CD4-positive, alpha-beta T cell (primary cell): ENCODE measurements around the gene SPDL1. TPM values are rescaled to one million over a fixed set of nuclear protein-coding genes. Genes with fewer than 3 reads are reported as not detected.

Experiments
- ATAC-seq: fragments of 200-7000 bp; cut with Tn5 transposase; one replicate; pipeline ENCODE4 v1.10.0; 2022; ENCODE audit warnings: mild to moderate bottlenecking; ENCODE audit not compliant: poor library complexity
- CTCF ChIA-PET: fragments of 350-600 bp; sonication (Branson Sonifier 250); formaldehyde crosslinking; loops from one replicate; lab custom pipeline; 2021; ENCODE audit warnings: antibody characterized with exemption, inconsistent platforms; lab: Charles Lee
- POLR2A ChIA-PET: fragments of 350-600 bp; sonication (Branson Sonifier 250); formaldehyde crosslinking; loops from one replicate; lab custom pipeline; 2021; ENCODE audit warnings: antibody characterized with exemption, inconsistent platforms; lab: Charles Lee
- DNase-seq, 14 experiments: peaks; one replicate each; pipeline ENCODE4 v3.0.0-alpha.2; 2013 to 2020; ENCODE audit warnings: mixed read lengths in 2 of 14
- H3K27ac ChIP-seq, 2 donors: one replicate each; pipeline versions ENCODE4 v1.5.1 to v1.7.0; 2013; ENCODE audit warnings: low read length in 2 of 2, low read depth in 1 of 2, mild to moderate bottlenecking in 1 of 2
- H3K27me3 ChIP-seq, 2 experiments: 1 replicate in 1 of 2; 2 replicates in 1 of 2; pipeline versions ENCODE4 v1.6.1 to v1.7.0; 2013; ENCODE audit warnings: low read length in 2 of 2, control low read depth in 1 of 2, mild to moderate bottlenecking in 1 of 2, moderate library complexity in 1 of 2; ENCODE audit not compliant: insufficient read depth in 2 of 2, control insufficient read depth in 1 of 2
- H3K36me3 ChIP-seq: one replicate; pipeline ENCODE4 v1.6.1; 2013; ENCODE audit warnings: low read length, control low read depth; ENCODE audit not compliant: insufficient read depth
- H3K4me1 ChIP-seq: one replicate; pipeline ENCODE4 v1.6.1; 2013; ENCODE audit warnings: low read length, control low read depth; ENCODE audit not compliant: insufficient read depth
- H3K4me3 ChIP-seq: one replicate; pipeline ENCODE4 v1.5.1; 2013; ENCODE audit warnings: mild to moderate bottlenecking, low read length, moderate library complexity
- H3K9me3 ChIP-seq, 2 experiments: 1 replicate in 1 of 2; 2 replicates in 1 of 2; pipeline versions ENCODE4 v1.6.1 to v1.7.0; 2013; ENCODE audit warnings: low read length in 2 of 2, mild to moderate bottlenecking in 2 of 2, control low read depth in 1 of 2, moderate library complexity in 1 of 2; ENCODE audit not compliant: control insufficient read depth in 1 of 2, insufficient read depth in 1 of 2
- H3K27ac Mint-ChIP-seq: one replicate; pipeline ENCODE4 v1.8.0; 2020; ENCODE audit warnings: mixed read lengths
- H3K27me3 Mint-ChIP-seq: one replicate; pipeline ENCODE4 v1.8.0; 2021; ENCODE audit warnings: mixed read lengths
- H3K36me3 Mint-ChIP-seq: one replicate; pipeline ENCODE4 v1.8.0; 2021; ENCODE audit warnings: low read depth, mixed read lengths
- H3K4me1 Mint-ChIP-seq: one replicate; pipeline ENCODE4 v1.8.0; 2021; ENCODE audit warnings: low read depth, mixed read lengths
- H3K4me3 Mint-ChIP-seq: one replicate; pipeline ENCODE4 v1.8.0; 2020; ENCODE audit warnings: mild to moderate bottlenecking, mixed read lengths
- H3K9me3 Mint-ChIP-seq: one replicate; pipeline ENCODE4 v1.8.0; 2020; ENCODE audit warnings: mixed read lengths
- intact Hi-C, 2 experiments: fragments of 100-400 bp; cut with DNase I in 1 of 2; cut with micrococcal nuclease in 1 of 2; formaldehyde crosslinking; loops; one replicate each; pipeline versions ENCODE4 v1.15.1 to v1.9.0; 2023 to 2025; cut with DNase I, micrococcal nuclease
- total RNA-seq, 174 experiments: library from RNA in 2 of 174; stranded (reverse) in 2 of 174; gene quantifications; one replicate each; pipeline ENCODE4 v1.2.3 and lab custom pipeline; 2021 to 2026
- TF ChIP-seq, protein P1 (sequence below): fragments of 200-600 bp; IDR thresholded peaks from one replicate; pipeline ENCODE4 v1.8.0; 2022; ENCODE audit warnings: antibody characterized with exemption, mild to moderate bottlenecking

Gene SPDL1
- total RNA-seq, 2 experiments from 2014 or later: 4.3 to 5.6 TPM

DNA sequence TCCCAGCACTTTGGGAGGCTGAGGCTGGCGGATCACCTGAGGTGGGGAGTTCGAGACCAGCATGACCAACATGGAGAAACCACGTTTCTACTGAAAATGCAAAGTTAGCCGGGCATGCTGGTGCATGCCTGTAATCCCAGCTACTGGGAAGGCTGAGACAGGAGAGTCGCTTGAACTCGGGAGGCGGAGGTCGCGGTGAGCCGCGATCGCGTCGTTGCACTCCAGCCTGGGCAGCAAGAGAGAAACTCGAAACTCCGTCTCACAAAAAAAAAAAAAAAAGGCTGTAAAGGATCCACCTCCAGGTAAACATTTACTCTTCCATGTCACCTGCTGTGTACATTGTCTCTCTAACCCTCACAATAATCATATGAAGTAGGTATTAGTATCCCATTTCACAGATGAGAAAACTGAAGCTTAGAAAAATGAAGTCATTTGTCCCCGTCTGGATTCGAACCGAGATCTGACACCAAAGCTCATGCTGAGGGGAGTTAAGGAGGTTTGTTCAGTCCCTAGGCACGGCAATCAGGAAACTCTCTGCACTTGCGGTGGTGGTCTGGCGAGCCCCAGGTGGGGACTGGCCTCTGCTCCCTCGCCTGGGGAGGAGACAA, 53.0 kb downstream of the SPDL1 start:
- ATAC-seq (no peak), DNase-seq (peak in 1 of 14 experiments; percentile 12)
- Mint-ChIP-seq H3K4me1 (peaks cover 54% of the 10 kb centered on the region), H3K9me3 (peaks cover 5% of the 10 kb centered on the region), H3K27me3 (no peaks in the 10 kb centered on the region), H3K27ac (peak overlapping the region; percentile 97), H3K4me3 (peak overlapping the region; percentile 95), H3K36me3 (peaks cover 45% of the 10 kb centered on the region)
- Histone ChIP-seq H3K36me3 (peaks cover 12% of the 10 kb centered on the region), H3K4me1 (peaks cover 43% of the 10 kb centered on the region), H3K27me3 (no peaks in the 10 kb centered on the region), H3K9me3 (no peaks in the 10 kb centered on the region), H3K27ac (peak overlapping the region; percentile 53 to 80), H3K4me3 (peak overlapping the region; percentile 89)
- TF ChIP-seq, protein P1, sequence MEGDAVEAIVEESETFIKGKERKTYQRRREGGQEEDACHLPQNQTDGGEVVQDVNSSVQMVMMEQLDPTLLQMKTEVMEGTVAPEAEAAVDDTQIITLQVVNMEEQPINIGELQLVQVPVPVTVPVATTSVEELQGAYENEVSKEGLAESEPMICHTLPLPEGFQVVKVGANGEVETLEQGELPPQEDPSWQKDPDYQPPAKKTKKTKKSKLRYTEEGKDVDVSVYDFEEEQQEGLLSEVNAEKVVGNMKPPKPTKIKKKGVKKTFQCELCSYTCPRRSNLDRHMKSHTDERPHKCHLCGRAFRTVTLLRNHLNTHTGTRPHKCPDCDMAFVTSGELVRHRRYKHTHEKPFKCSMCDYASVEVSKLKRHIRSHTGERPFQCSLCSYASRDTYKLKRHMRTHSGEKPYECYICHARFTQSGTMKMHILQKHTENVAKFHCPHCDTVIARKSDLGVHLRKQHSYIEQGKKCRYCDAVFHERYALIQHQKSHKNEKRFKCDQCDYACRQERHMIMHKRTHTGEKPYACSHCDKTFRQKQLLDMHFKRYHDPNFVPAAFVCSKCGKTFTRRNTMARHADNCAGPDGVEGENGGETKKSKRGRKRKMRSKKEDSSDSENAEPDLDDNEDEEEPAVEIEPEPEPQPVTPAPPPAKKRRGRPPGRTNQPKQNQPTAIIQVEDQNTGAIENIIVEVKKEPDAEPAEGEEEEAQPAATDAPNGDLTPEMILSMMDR: no peak
- intact Hi-C loops: loop anchor here (1.0 to 5.0 kb wide), 3 partner anchors 50 to 1054 kb away; partner anchors contain the start of gene SPDL1 (in 1 of the 2)
- ChIA-PET POLR2A (interaction anchor here (0.6 to 2.3 kb wide), 3 partner anchors 17 to 290 kb away, joined by 3 to 36 read pairs (median 3); partner anchors contain the start of gene SPDL1), CTCF (no interaction called here)

DNA sequence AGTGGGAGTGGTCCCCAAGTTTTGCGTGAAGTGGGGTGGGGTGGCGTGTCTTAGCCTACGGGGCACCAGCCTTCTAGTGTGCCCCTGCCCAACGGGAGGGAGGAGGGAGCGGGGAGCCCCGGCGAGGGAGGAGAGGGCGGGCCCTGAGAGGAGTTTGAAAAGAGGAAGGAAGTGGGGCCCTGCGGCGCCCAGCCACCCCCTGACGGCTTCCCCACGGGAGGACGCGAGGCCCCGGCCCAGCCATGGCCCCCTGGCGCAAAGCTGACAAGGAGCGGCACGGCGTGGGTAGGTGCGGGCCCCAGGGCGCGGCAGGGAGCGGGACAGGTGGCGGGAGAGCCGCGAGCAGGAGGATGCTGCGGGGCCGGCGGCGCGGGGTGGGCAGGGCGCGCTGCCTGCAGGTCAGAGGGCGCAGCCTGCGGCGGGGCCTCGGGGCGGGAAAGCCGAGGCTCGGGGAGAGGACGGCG, 53.5 kb downstream of the SPDL1 start, which contains the start of gene DOCK2:
TSS of gene DOCK2 (plus strand) at position 191 of the 464 bp plus-strand sequence. CDS start at position 243, 52 bp downstream.
- peaks cover 60% of the 10 kb centered on the region for H3K4me1 Mint-ChIP-seq
- Histone ChIP-seq H3K4me1 (peaks cover 47% of the 10 kb centered on the region), H3K4me3 (peak within 1 kb of the TSS; percentile 89), H3K36me3 (peaks cover 12% of the 10 kb centered on the region), H3K9me3 (no peaks in the 10 kb centered on the region), H3K27ac (peak within 1 kb of the TSS; percentile 80 to 87), H3K27me3 (no peaks in the 10 kb centered on the region)
- peak within 1 kb of the TSS; percentile 95 for H3K4me3 Mint-ChIP-seq
- TF ChIP-seq, protein P1: no peak
- H3K36me3 Mint-ChIP-seq: peaks cover 49% of the 10 kb centered on the region
- ChIA-PET POLR2A (interaction anchor here (0.6 to 2.3 kb wide), 6 partner anchors 11 to 1057 kb away, joined by 3 to 36 read pairs (median 10); partner anchors contain the start of genes PANK3 and SPDL1), CTCF (interaction anchor here (1.3 kb wide), 1 partner anchor 52 kb away, joined by 3 read pairs; no protein-coding TSS in a partner anchor)
- ATAC-seq: peak; percentile 75
- peaks cover 5% of the 10 kb centered on the region for H3K9me3 Mint-ChIP-seq
- H3K27me3 Mint-ChIP-seq: no peaks in the 10 kb centered on the region
- peak within 1 kb of the TSS; percentile 97 for H3K27ac Mint-ChIP-seq
- intact Hi-C loops: loop anchor here (1.0 to 5.0 kb wide), 3 partner anchors 50 to 1055 kb away; partner anchors contain the start of gene SPDL1 (in 1 of the 2)
- DNase-seq: peak; percentile 26 to 80 (median 62)

DNA sequence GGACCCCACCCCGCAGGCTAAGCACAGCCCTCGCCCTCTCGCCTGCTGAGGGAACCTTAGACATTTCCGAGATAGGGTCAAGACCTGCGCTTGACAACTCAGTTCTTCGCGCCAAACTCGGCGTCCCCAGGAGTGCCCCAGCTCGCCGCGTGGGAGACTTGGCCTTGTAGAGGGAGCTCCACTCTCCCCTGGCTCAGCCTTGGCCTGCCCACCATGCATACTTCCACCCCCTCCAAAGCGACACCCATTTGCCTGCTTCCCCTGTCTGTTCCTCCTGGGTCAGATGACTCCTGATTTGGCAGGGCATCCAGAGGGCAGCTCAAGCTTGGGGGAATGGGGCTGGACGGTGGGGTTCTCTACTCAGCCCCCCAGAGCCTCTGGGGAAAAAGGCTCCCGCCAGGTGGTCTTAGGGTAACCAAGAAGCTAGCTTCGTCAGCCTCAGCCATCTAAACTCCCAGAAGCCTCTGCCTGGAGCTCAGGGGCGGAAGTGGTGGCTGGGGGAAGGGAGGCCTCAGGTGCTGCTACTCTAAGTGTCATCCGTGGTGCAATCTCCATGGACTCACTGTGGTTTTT, 54.1 kb downstream of the SPDL1 start:
- peak; percentile 84 for ATAC-seq
- peak overlapping the region; percentile 97 for H3K27ac Mint-ChIP-seq

More for the DNA sequence above, 54.1 kb downstream of the SPDL1 start:
- Histone ChIP-seq H3K27ac (peak overlapping the region; percentile 80 to 87), H3K27me3 (no peaks in the 10 kb centered on the region), H3K4me3 (peak overlapping the region; percentile 89), H3K4me1 (peaks cover 47% of the 10 kb centered on the region), H3K36me3 (peaks cover 12% of the 10 kb centered on the region), H3K9me3 (no peaks in the 10 kb centered on the region)
- Mint-ChIP-seq H3K4me3 (peak overlapping the region; percentile 95), H3K27me3 (no peaks in the 10 kb centered on the region), H3K9me3 (peaks cover 5% of the 10 kb centered on the region), H3K4me1 (peaks cover 65% of the 10 kb centered on the region), H3K36me3 (peaks cover 52% of the 10 kb centered on the region)
- ChIA-PET CTCF (interaction anchor here (1.3 kb wide), 1 partner anchor 52 kb away, joined by 3 read pairs; no protein-coding TSS in a partner anchor), POLR2A (interaction anchor here (0.6 to 2.3 kb wide), 8 partner anchors 11 to 1058 kb away, joined by 3 to 36 read pairs (median 6); partner anchors contain the start of genes PANK3 and SPDL1)
- peak; percentile 50 to 89 (median 70) for DNase-seq
- TF ChIP-seq, protein P1: no peak
- intact Hi-C loops: loop anchor here (1.0 to 5.0 kb wide), 3 partner anchors 51 to 1055 kb away; partner anchors contain the start of gene SPDL1 (in 1 of the 2)
